NCI-H748 (cell line): ENCODE results near the gene MAST2.
A peak's percentile ranks its signal among the peaks of the same experiment; 100 is the strongest.
"Not testable (repeated sequence)": the region's sequence is repeated elsewhere in the genome, so short reads cannot be mapped to it uniquely, and the experiment has no call there.

Experiments used
- DNase-seq: peaks from one replicate; lab custom pipeline; 2025; ENCODE audit not compliant: unreplicated experiment; lab: John Stamatoyannopoulos, UW

MAST2 gene

GRCh38 chr1:45930258-45931150, 127.1 kb downstream of the MAST2 start:
- no peak for DNase-seq

- not testable (repeated sequence) for DNase-seq
Measured at GRCh38 chr1:45932205-45932604, 128.8 kb downstream of the MAST2 start.

GRCh38 chr1:45934947-45935346, 131.5 kb downstream of the MAST2 start:
- DNase-seq: no peak

- no peak for DNase-seq
Measured at GRCh38 chr1:45938029-45938428, 134.6 kb downstream of the MAST2 start.

- no peak for DNase-seq
Measured at GRCh38 chr1:45942411-45942810, 139.0 kb downstream of the MAST2 start.

GRCh38 chr1:45943185-45943584, 139.8 kb downstream of the MAST2 start:
- DNase-seq: no peak

GRCh38 chr1:45945426-45945825, 142.0 kb downstream of the MAST2 start:
- no peak for DNase-seq

- DNase-seq: not testable (repeated sequence)
Measured at GRCh38 chr1:45949462-45949861, 146.1 kb downstream of the MAST2 start.

- DNase-seq: no peak
Measured at GRCh38 chr1:45952072-45952471, 148.7 kb downstream of the MAST2 start.

- DNase-seq: no peak
Measured at GRCh38 chr1:45953934-45954847, 150.8 kb downstream of the MAST2 start.

GRCh38 chr1:45957684-45958083, 154.3 kb downstream of the MAST2 start:
- no peak for DNase-seq

GRCh38 chr1:45958317-45958716, 154.9 kb downstream of the MAST2 start:
- DNase-seq: no peak

GRCh38 chr1:45960930-45961715, 157.7 kb downstream of the MAST2 start:
- DNase-seq: no peak

GRCh38 chr1:45961936-45962335, 158.5 kb downstream of the MAST2 start:
- not testable (repeated sequence) for DNase-seq

GRCh38 chr1:45968941-45969666, 165.7 kb downstream of the MAST2 start:
- peak; percentile 54 for DNase-seq

- no peak for DNase-seq
Measured at GRCh38 chr1:45969866-45970265, 166.5 kb downstream of the MAST2 start.

- DNase-seq: no peak
Measured at GRCh38 chr1:45971335-45971734, 167.9 kb downstream of the MAST2 start.

- DNase-seq: no peak
Measured at GRCh38 chr1:45971922-45972531, 168.6 kb downstream of the MAST2 start.

GRCh38 chr1:45972621-45973020, 169.2 kb downstream of the MAST2 start:
- DNase-seq: no peak

- DNase-seq: no peak
Measured at GRCh38 chr1:45973121-45973520, 169.7 kb downstream of the MAST2 start.
